Measurements from ENCODE around the gene EIF6. TPM values are rescaled to one million over a fixed set of nuclear protein-coding genes. Genes with fewer than 3 reads are reported as not detected.
A peak's percentile ranks its signal among the peaks of the same experiment; 100 is the strongest.

EIF6 gene
- total and polyA plus RNA-seq, 9 of the 15 experiments (the other 6 are each of a cell fraction or from before 2014, with no cell fraction given) = 165 to 832 (median 229) TPM

DNA sequence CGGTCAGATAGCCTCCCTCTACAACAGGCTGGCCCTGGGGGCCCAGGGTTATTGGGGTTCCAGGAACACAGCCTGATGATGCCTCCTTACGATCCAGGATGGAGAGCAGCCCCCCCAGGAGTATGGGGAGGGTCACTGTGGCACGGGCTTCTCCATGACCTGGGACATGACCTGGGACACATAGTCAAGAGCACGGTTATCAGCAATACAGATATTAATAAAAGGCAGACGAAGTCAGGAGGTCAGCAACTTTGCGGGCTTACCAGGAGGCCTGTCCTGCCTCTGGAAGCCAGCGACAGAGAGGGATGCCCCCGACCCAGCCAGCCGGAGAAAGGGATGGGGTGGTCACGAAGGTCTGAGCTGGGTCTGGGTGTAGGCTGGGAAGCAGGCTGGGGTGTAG, 7.4 kb downstream of the EIF6 start:
- WGBS (ENCODE audit: insufficient coverage, low coverage, missing lambda C conversion rate) = 16% methylated on average over 9 of the region's 10 CpGs
- peaks cover 65% of the 10 kb centered on the region for H3K36me3 ChIP-seq (ENCODE audit: control insufficient read depth, insufficient read depth, low read length)
- FAIRE-seq (no peak), DNase-seq (ENCODE audit: extremely low read depth in 1 of 4, low spot score in 3 of 4) (no peak), ATAC-seq (no peak)
- H3K4me1 ChIP-seq (replicated peaks in 1 of 2; ENCODE audit: control insufficient read depth in 2 of 2, insufficient read depth in 2 of 2, low read length in 2 of 2) = peaks cover 8 to 38% of the 10 kb centered on the region in 2 experiments; a peak in 3 of 5 replicates
- no peaks in the 10 kb centered on the region for H3K9me1 ChIP-seq (ENCODE audit: control insufficient read depth, insufficient read depth, low read length)
- peak overlapping the region; percentile 80 to 94 for H3K9ac ChIP-seq (ENCODE audit: insufficient read depth in 1 of 2, low read depth in 2 of 2, low read length in 2 of 2)
- no peaks in the 10 kb centered on the region for H3K27me3 ChIP-seq (ENCODE audit: control insufficient read depth in 2 of 2, insufficient read depth in 2 of 2, low read length in 2 of 2)
- peak overlapping the region; percentile 79; the same call in 1 of the 2 replicates for H2AFZ ChIP-seq (ENCODE audit: low read depth, low read length)
- in situ Hi-C loops (cut with MboI) = no loop called here
- TF ChIP-seq SMARCB1 (IDR thresholded peaks at IDR 0.05; ENCODE audit: insufficient read length, low read depth) (no peak), ZNF586 (CRISPR knock-in tag; conservative IDR thresholded peaks at IDR 0.05) (no peak), SMARCC2 (IDR thresholded peaks at IDR 0.05; ENCODE audit: low read depth) (no peak), HDGF (IDR thresholded peaks at IDR 0.05) (no peak), ZNF79 (CRISPR knock-in tag; IDR thresholded peaks at IDR 0.05; ENCODE audit: low read depth) (no peak), HNRNPUL1 (IDR thresholded peaks at IDR 0.05; ENCODE audit: low read length) (no peak), MEIS2 (IDR thresholded peaks at IDR 0.05; ENCODE audit: partially characterized antibody) (no peak), JUND (IDR thresholded peaks at IDR 0.05; ENCODE audit: borderline replicate concordance, low read depth, low read length) (no peak), JUND (tag; IDR thresholded peaks at IDR 0.05; ENCODE audit: borderline replicate concordance, low read depth, low read length) (no peak), LCOR (CRISPR knock-in tag; IDR thresholded peaks at IDR 0.05) (no peak), HSF4 (CRISPR knock-in tag; IDR thresholded peaks at IDR 0.05; ENCODE audit: borderline replicate concordance) (no peak), HNRNPK (IDR thresholded peaks at IDR 0.05; ENCODE audit: low read depth, low read length, poor library complexity, severe bottlenecking) (no peak), RBBP5 (IDR thresholded peaks at IDR 0.05; ENCODE audit: borderline replicate concordance, insufficient read depth, low read length, poor library complexity, severe bottlenecking) (no peak), ZKSCAN8 (CRISPR knock-in tag; IDR thresholded peaks at IDR 0.05) (no peak), CAMTA2 (CRISPR knock-in tag; conservative IDR thresholded peaks at IDR 0.05) (no peak), ZNF347 (CRISPR knock-in tag; IDR thresholded peaks at IDR 0.05; ENCODE audit: low read depth) (no peak), SNIP1 (IDR thresholded peaks at IDR 0.05; ENCODE audit: low read depth) (no peak), SMAD2 (IDR thresholded peaks at IDR 0.05; ENCODE audit: low read depth, low read length) (no peak)
- TF ChIP-seq, protein P1, sequence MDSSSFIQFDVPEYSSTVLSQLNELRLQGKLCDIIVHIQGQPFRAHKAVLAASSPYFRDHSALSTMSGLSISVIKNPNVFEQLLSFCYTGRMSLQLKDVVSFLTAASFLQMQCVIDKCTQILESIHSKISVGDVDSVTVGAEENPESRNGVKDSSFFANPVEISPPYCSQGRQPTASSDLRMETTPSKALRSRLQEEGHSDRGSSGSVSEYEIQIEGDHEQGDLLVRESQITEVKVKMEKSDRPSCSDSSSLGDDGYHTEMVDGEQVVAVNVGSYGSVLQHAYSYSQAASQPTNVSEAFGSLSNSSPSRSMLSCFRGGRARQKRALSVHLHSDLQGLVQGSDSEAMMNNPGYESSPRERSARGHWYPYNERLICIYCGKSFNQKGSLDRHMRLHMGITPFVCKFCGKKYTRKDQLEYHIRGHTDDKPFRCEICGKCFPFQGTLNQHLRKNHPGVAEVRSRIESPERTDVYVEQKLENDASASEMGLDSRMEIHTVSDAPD (CRISPR knock-in tag; IDR thresholded peaks at IDR 0.05) = no peak
- no peaks in the 10 kb centered on the region for H4K20me1 ChIP-seq (replicated peaks; ENCODE audit: control insufficient read depth, insufficient read depth, low read length)
- no peaks in the 10 kb centered on the region for H3K9me3 ChIP-seq (replicated peaks; ENCODE audit: control insufficient read depth, insufficient read depth, low read depth, low read length)
- H3K79me2 ChIP-seq (ENCODE audit: control insufficient read depth, insufficient read depth, low read length) = peaks cover 25% of the 10 kb centered on the region
- H3K27ac ChIP-seq (ENCODE audit: extremely low read depth, low read depth, low read length) = peak overlapping the region; percentile 82
- H3K4me2 ChIP-seq (ENCODE audit: insufficient read depth, low read length) = peak overlapping the region; percentile 77
- POLR2A ChIA-PET = interaction anchor here (1.3 to 2.0 kb wide), 3 partner anchors 12 to 130 kb away, joined by 5 to 6 read pairs (median 6); partner anchors contain the start of gene EDEM2
- intact Hi-C loops (cut with micrococcal nuclease) = no loop called here
- BruUV-seq (replicated peaks) = no TSS peak
- CTCF ChIA-PET (ENCODE audit: low intra/inter-chr PET ratio) = no interaction called here
- H3K4me3 ChIP-seq = peak overlapping the region; percentile 66

Data from K562 (cell line).